ENCODE results near the gene NPHP3. TPM values are rescaled to one million over a fixed set of nuclear protein-coding genes. Genes with fewer than 3 reads are reported as not detected.

Gene NPHP3
- total and polyA plus RNA-seq, 4 donors: 3.0 to 19.7 (median 6.3) TPM

GRCh38 chr3:132660811-132661070, 61.5 kb downstream of the NPHP3 start:
- peaks cover 0 to 3% (median 0%) of the 10 kb centered on the region in 4 donors for H3K36me3 ChIP-seq (ENCODE audit: control insufficient read depth in 4 of 4, insufficient read depth in 3 of 4, low read depth in 1 of 4, low read length in 3 of 4)
- peak overlapping the region; percentile 85 to 97 for H3K9ac ChIP-seq (ENCODE audit: low read depth in 1 of 2, low read length in 2 of 2)
- H3K27ac ChIP-seq (ENCODE audit: low read depth in 1 of 2, low read length in 2 of 2): peak overlapping the region; percentile 92 to 99
- peak overlapping the region; percentile 57 to 90 (median 78) for H3K4me3 ChIP-seq (ENCODE audit: low read depth in 1 of 3, low read length in 3 of 3)
- no peak for DNase-seq (ENCODE audit: low spot score)
- WGBS: under 1% methylated on average over 5 of the region's 5 CpGs
- no peaks in the 10 kb centered on the region for H3K9me3 ChIP-seq (ENCODE audit: control insufficient read depth in 4 of 4, low read length in 3 of 4)
- TF ChIP-seq EGR1 (IDR thresholded peaks at IDR 0.05; ENCODE audit: low read depth in 2 of 2) (no peak), REST (IDR thresholded peaks at IDR 0.05) (no peak), JUND (IDR thresholded peaks at IDR 0.05) (no peak), GABPA (IDR thresholded peaks at IDR 0.05 in 1 of 2, conservative IDR thresholded peaks at IDR 0.05 in 1 of 2) (no peak), FOXA2 (IDR thresholded peaks at IDR 0.05) (no peak), ATF3 (IDR thresholded peaks at IDR 0.05) (no peak), CTCF (IDR thresholded peaks at IDR 0.05; ENCODE audit: low read depth, low read length, missing input control) (no peak), YY1 (IDR thresholded peaks at IDR 0.05) (no peak), NR2F2 (IDR thresholded peaks at IDR 0.05) (no peak), HNF4A (conservative IDR thresholded peaks at IDR 0.05) (no peak), RXRA (IDR thresholded peaks at IDR 0.05) (no peak), TAF1 (conservative IDR thresholded peaks at IDR 0.05) (no peak), RAD21 (IDR thresholded peaks at IDR 0.05) (no peak), FOXA1 (IDR thresholded peaks at IDR 0.05) (no peak)
- no peaks in the 10 kb centered on the region for H3K27me3 ChIP-seq (ENCODE audit: control insufficient read depth in 4 of 4, insufficient read depth in 4 of 4, low read length in 3 of 4)
- peaks cover 5 to 51% (median 28%) of the 10 kb centered on the region in 4 donors for H3K4me1 ChIP-seq (ENCODE audit: control insufficient read depth in 4 of 4, insufficient read depth in 4 of 4, low read length in 3 of 4)

- peaks cover 0 to 3% (median 0%) of the 10 kb centered on the region in 4 donors for H3K36me3 ChIP-seq (ENCODE audit: control insufficient read depth in 4 of 4, insufficient read depth in 3 of 4, low read depth in 1 of 4, low read length in 3 of 4)
- H3K27ac ChIP-seq (ENCODE audit: low read depth in 1 of 2, low read length in 2 of 2): peak within 1 kb of the TSS; percentile 92 to 99
- DNase-seq (ENCODE audit: low spot score): peak; percentile 72
- no peaks in the 10 kb centered on the region for H3K27me3 ChIP-seq (ENCODE audit: control insufficient read depth in 4 of 4, insufficient read depth in 4 of 4, low read length in 3 of 4)
- H3K4me3 ChIP-seq (ENCODE audit: low read depth in 1 of 3, low read length in 3 of 3): peak within 1 kb of the TSS; percentile 57 to 90 (median 78)
- peaks cover 5 to 52% (median 28%) of the 10 kb centered on the region in 4 donors for H3K4me1 ChIP-seq (ENCODE audit: control insufficient read depth in 4 of 4, insufficient read depth in 4 of 4, low read length in 3 of 4)
- under 1% methylated on average over 64 of the region's 64 CpGs for WGBS
- H3K9ac ChIP-seq (ENCODE audit: low read depth in 1 of 2, low read length in 2 of 2): peak within 1 kb of the TSS; percentile 85 to 98
- no peaks in the 10 kb centered on the region for H3K9me3 ChIP-seq (ENCODE audit: control insufficient read depth in 4 of 4, low read length in 3 of 4)
- TF ChIP-seq RAD21 (IDR thresholded peaks at IDR 0.05) (no peak), SP1 (IDR thresholded peaks at IDR 0.05) (no peak), ATF3 (IDR thresholded peaks at IDR 0.05) (no peak), EGR1 (IDR thresholded peaks at IDR 0.05; ENCODE audit: low read depth in 2 of 2) (no peak), YY1 (IDR thresholded peaks at IDR 0.05) (peak; percentile 63), GABPA (IDR thresholded peaks at IDR 0.05 in 1 of 2, conservative IDR thresholded peaks at IDR 0.05 in 1 of 2) (peak; percentile 81 to 91), MAX (IDR thresholded peaks at IDR 0.05) (no peak)
Measured at GRCh38 chr3:132660052-132660810, 62.0 kb downstream of the NPHP3 start, which contains the start of gene UBA5. Gene UBA5 (plus strand): TSS chr3:132660329. CDS start chr3:132660538, 209 bp downstream.

Data from liver (tissue), 9 donors.